GM21515 (cell line): Measurements from ENCODE around the gene MTSS2.

Experiments used
- ATAC-seq: cut with Tn5 transposase; IDR thresholded peaks from one replicate; pipeline ENCODE4 v1.9.1; 2021; ENCODE audit not compliant: unreplicated experiment

Gene MTSS2

GRCh38 chr16:70701036-70701435 lies 15.2 kb upstream of the MTSS2 start:
- no peak for ATAC-seq

- no peak for ATAC-seq
These were observed 14.5 kb upstream of the MTSS2 start for GRCh38 chr16:70700101-70701020.

DNA sequence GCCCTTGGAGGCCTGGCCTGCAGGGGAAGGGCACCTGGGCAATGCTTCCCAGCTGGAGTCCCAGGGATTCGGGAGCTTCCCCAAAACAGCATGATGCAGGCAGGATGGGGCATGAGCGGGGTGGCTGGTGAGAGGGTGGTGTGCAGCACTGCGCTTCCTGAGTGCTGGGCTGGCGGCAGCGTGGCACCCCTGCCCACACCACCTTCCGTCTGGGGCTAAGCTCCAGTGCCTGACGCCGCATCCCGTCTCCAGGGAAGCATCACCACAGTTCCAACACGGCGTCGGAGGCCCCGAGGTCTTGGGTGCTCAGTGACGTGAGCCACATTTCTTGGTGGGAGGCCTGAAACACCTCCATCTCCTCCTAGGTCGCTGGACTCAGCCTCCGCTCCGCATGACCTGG lies 13.8 kb upstream of the MTSS2 start:
- no peak for ATAC-seq

GRCh38 chr16:70698901-70699300 lies 13.0 kb upstream of the MTSS2 start:
- no peak for ATAC-seq

- ATAC-seq: no peak
These were observed 11.8 kb upstream of the MTSS2 start for GRCh38 chr16:70697594-70698170.

DNA sequence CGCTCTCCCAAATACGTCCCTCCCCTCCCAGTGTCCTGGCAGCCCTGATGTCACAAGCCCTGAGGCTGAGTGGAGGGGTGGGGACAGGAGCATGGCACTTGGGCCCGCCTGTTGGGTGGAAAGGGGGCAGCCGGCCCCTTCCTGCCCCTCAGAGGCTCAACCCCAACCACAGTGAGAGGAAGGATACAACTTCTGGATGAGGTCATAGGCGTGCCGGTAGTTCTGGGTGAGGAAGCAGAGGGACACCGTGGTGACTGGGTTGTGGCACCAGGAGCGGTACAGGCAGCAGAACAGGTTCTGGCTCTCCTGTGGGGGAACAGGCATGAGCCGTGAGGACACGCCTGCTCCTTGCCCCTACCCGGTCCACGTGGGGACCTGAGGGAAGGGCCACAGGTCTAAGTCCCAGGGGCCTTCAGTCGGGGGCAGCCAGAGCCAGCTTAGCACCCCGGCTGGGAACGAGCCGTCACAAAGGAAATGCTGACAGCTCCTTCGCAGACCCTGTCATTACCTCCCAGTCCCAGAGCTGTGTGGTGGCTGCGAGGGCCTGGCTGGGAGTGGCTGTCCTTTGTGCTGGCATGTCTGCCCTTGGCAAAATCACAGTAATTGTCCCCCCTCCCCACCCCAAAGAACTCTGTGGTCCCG lies 11.2 kb upstream of the MTSS2 start:
- ATAC-seq: no peak

DNA sequence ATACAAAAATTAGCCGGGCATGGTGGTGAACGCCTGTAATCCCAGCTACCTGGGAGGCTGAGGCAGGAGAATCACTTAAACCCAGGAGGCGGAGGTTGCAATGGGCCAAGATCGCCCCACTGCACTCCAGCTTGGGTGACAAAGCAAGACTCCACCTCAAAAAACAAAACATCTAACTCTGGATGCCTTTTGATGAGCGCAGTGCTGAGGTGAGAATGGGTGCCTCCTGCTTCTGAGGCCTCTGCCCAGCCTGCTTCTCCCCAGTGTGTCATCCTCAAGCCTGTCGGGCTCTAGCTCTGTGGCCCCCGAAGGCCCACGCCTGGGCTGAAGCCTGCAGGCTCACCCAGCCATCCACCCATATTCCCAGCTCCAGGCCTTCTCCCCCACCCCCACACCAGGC lies 10.5 kb upstream of the MTSS2 start:
- ATAC-seq: no peak

- no peak for ATAC-seq
These were observed 9.6 kb upstream of the MTSS2 start for GRCh38 chr16:70695331-70696070.

GRCh38 chr16:70694868-70695218 lies 9.0 kb upstream of the MTSS2 start:
- ATAC-seq: no peak

GRCh38 chr16:70694088-70694867 lies 8.4 kb upstream of the MTSS2 start:
- ATAC-seq: no peak

DNA sequence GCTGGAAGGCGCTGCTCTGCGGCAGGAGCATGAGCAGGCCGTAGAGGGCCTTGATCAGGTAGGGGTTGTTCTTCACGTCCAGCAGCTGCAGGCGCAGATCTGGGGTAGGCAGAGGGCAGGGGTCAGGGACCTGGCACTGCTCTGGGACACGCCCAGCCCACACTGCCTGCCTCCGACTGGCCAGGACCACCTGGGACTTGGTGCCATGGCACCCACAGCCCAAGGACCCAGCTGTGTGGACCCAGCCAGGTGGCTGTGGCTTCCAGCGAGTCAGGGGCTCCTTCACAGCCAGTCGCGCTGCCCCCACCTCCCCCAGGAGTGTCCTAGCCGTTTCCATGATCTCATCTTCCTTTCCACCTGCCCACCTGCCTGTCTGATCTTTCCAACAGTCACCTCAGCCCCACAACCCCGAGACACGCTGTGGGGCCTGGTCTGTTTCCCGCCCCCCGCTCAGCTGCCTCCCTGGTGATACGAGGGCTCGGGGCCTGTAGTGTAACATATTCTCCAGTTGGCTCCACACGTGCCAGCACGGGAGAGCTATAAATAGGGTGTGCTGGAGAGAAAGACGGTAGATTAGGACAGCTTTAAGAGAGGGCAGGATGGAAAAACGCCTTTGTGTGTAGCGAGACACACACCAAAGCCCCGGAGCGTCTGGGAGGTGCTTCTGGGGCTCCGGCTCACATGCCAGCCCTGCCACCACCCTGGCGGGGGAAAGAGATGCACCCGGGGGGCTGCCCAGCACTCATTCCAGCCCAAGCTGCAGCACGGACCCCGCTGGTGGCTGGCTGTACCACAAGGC lies 7.2 kb upstream of the MTSS2 start:
- no peak for ATAC-seq

DNA sequence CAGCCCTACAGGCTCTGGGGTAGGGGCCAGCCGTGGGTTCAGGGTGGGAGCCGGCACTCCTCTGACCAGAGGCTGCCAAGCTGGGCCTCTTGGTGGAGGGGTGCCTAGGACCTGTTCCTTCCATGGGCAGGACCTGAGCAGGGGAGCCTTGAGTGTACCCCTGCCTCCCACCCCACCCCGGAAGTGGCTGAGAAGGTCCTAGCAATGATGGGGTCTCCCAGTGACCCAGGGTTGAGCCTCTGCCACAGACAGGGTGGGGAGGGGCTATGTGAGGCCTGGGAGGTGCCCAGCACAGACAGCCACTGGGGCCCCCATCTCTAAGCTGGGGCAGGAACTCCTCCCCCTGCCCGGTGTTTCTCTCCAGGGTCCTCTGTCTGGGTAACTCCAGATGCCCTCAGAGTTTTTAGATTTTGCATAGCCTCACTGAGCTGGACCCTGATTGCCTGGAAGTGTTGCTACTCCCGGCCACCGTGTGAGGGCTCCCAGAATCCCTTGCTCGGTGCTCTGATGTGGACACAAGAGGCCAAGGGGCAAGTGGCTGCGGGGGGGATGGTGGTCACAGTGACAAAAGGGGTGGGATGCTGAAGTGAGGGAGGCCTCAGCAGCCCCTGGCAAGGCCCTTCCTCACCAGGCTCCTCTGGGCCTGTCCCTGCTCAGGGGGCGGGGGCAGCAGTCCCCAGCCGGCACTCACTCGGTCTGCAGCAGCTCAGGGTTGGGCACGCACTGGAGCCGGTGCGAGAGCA lies 6.4 kb upstream of the MTSS2 start:
- ATAC-seq: no peak

DNA sequence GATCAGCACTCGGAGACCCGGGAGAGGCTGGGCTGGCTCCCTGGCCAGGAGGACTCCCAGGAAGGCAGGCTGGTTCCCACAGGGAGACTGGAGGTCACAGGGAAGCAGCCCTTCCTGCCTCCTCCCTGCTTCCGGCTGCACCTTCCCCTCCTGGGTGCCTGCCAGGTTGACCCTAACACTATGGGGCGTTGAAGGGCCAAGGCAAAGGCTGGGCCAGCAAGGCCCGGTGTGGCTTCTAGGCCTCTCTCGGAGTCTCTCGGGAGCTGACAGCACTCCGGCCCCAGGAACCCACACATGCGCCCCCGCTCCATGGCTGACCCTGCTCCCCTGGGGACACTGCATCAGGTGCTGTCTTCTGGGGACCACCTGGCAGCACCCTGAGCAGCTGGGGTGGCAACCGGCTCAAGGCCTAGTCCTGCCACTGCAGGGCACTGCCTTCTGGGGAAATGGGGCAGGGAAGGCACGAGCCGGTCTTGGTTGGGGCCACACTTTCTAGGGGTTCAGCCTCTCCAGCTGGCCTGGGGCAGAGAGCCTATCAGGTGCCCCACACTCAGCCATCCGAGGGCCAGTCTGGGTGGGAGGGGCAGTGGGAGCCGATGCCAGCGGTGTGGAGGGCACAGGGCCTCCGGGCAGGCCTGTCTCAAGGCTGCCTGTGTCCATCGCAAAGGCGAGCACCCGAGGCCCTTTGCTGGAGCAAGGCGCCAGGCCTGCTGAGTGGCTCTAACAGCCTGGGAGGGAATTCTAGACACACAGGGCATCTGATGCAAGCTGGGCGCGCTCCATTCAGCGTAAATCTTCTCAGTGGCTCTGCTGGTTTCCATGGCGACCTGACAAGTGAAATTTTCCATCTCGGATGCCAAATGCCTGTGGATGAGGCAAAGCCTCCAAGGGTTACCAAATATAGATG lies 5.6 kb upstream of the MTSS2 start:
- ATAC-seq: no peak

DNA sequence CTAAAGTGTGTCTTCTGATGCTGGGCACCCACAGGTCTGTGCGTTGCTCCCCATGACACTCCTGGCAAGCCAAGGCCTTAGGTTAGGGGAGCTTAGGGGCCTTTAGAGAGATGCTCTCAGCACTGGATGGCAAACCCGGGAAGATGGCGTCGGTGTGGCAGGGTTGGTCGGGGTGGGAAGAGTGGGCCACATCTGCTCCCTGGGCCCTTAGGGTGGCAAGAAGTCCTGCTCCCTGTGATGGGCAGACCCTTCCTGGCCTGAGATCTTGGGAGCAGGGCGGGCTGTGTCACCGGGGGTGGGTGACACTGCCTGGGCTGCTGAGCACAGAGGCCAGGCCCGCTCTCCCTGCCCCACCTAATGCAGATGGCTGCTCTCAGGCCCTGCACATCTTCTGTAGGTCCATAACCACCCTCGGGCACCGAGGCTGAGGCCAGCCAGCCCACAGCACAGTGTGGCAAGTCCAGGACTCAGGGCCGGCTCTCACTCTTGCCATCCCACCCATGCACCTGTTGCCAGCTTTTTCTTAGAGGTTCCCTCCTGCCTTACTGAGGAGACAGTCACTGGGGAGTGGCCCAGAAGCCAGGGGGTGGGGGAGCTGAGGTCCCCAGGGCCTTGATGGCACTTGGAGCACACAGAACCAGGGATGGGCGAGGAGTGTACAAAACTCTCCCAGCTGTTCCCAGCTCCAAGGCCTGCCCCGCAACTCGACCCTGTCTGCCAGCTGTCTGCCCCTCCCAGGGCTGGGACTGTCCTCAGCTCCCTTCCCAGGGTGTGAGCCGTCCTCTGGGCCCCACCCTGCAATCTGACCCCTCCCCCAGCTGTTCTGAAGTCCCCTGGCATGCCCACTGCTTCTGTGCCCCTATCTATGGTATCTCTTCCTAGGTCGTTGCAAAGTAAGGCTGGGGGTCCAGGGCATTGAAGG lies 4.4 kb upstream of the MTSS2 start:
- ATAC-seq: no peak

DNA sequence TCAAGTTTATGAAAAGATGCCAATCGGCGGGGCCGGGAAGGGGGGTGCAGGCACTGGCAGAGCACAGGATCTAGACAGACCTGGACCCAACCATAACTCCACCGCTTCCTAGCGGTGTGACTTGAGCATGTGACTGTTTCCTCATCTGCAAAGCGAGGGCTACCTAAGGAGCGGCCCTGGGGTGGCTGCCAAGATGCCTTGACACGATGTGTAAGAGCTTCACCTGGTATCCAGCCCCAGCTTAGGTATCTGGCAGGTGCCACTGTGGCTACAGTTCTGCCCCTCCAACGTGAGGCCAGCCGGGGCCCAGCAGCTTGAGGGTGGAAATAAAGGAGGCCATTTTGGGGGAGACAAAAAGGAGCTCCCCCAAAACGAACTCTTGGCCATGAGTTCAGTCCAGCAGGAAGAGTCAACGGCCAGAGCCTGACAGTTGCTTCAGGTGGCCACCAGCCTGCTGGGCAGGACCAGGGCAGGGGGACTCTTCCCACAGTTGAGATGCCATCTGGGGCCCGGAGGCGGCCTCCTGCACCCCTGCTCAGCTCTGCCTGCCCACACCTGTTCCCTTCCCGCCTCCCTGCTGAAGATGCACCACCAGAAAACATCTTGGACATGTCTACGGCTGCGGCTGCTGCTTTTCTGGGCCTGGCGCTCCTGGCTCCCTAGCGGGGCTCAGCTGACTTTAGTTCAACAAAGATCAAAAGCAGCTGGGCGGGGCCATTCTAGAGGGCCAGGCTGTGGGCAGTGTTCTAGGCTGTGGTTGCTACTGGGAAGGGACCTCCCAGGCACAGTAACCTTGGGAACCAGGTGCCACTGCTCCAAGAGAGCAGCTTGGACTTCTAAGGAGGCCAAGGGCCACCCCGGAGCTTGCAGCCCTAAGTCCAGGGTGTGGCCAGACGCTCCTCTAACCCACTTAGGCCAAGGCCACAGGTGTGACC lies 3.4 kb upstream of the MTSS2 start:
- no peak for ATAC-seq

GRCh38 chr16:70688246-70688742 lies 2.4 kb upstream of the MTSS2 start:
- no peak for ATAC-seq
